ENCODE measurements around the gene RBFOX2. TPM values are rescaled to one million over a fixed set of nuclear protein-coding genes. Genes with fewer than 3 reads are reported as not detected.

RBFOX2 gene
- total RNA-seq, 2 experiments from 2014 or later: 1.9 to 2.4 TPM

DNA sequence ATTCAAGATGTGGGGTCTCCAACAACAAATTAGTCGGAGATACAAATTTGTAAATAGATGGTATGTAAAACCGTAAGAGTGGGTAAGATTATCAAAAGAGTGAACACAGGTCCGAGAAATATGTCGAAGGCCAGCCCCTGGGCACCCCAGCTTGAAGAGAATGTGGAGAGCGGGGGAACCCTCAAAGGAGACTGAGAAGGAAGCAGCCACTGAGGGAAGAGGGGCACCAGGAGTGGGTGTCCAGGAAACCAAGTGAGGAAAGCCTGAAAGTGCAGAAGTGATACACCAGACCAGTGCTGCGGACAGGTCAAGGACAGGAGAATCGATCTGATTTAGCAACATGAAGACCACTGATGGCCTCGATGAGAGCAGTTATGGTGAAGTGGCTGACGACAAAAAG lies 296.5 kb downstream of the RBFOX2 start:
- no peak for ATAC-seq (ENCODE audit: poor library complexity)
- no peak for DNase-seq
- H3K27ac ChIP-seq (ENCODE audit: low read depth in 1 of 2, low read length in 2 of 2): no peak overlapping the region
- H3K4me1 ChIP-seq (ENCODE audit: insufficient read depth, low read length): no peaks in the 10 kb centered on the region
- no peaks in the 10 kb centered on the region for H3K36me3 ChIP-seq (ENCODE audit: insufficient read depth, low read length)
- intact Hi-C loops (cut with DNase I, micrococcal nuclease): no loop called here
- Mint-ChIP-seq H3K4me3 (no peak overlapping the region), H3K36me3 (ENCODE audit: low read depth) (no peaks in the 10 kb centered on the region), H3K27ac (no peak overlapping the region), H3K27me3 (peaks cover 4% of the 10 kb centered on the region), H3K4me1 (ENCODE audit: low read depth) (no peaks in the 10 kb centered on the region), H3K9me3 (no peaks in the 10 kb centered on the region)
- H3K4me3 ChIP-seq (ENCODE audit: low read length): no peak overlapping the region
- ChIA-PET CTCF (no interaction called here), POLR2A (no interaction called here)
- no peaks in the 10 kb centered on the region for H3K9me3 ChIP-seq (ENCODE audit: control insufficient read depth in 1 of 2, insufficient read depth in 1 of 2, low read length in 2 of 2)
- H3K27me3 ChIP-seq (ENCODE audit: control insufficient read depth in 1 of 2, insufficient read depth in 2 of 2, low read length in 2 of 2): no peaks in the 10 kb centered on the region
- TF ChIP-seq, protein P1, sequence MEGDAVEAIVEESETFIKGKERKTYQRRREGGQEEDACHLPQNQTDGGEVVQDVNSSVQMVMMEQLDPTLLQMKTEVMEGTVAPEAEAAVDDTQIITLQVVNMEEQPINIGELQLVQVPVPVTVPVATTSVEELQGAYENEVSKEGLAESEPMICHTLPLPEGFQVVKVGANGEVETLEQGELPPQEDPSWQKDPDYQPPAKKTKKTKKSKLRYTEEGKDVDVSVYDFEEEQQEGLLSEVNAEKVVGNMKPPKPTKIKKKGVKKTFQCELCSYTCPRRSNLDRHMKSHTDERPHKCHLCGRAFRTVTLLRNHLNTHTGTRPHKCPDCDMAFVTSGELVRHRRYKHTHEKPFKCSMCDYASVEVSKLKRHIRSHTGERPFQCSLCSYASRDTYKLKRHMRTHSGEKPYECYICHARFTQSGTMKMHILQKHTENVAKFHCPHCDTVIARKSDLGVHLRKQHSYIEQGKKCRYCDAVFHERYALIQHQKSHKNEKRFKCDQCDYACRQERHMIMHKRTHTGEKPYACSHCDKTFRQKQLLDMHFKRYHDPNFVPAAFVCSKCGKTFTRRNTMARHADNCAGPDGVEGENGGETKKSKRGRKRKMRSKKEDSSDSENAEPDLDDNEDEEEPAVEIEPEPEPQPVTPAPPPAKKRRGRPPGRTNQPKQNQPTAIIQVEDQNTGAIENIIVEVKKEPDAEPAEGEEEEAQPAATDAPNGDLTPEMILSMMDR (IDR thresholded peaks at IDR 0.05): no peak

DNA sequence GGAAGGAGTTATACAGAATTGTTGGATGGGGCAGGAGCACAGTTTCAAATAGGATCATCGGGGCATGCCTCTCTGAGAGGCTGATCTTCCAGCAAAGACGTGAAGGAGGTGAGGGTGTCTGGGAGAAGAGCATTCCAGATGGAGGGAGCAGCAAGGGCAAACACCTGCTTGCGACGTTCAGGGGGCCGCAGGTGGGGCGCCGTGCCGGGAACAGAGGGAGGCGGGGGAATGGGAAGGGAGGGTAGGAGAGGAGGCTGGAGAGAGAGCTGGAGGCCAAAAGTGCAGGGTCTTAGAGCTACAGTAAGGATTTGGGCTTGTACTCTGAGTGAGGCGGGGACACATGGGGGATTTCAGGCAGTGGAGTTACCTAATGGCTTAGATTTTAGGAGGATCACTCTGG lies 297.3 kb downstream of the RBFOX2 start:
- intact Hi-C loops (cut with DNase I, micrococcal nuclease): no loop called here
- Histone ChIP-seq H3K4me1 (ENCODE audit: insufficient read depth, low read length) (no peaks in the 10 kb centered on the region), H3K4me3 (ENCODE audit: low read length) (no peak overlapping the region), H3K27ac (ENCODE audit: low read depth in 1 of 2, low read length in 2 of 2) (no peak overlapping the region), H3K36me3 (ENCODE audit: insufficient read depth, low read length) (no peaks in the 10 kb centered on the region), H3K27me3 (ENCODE audit: control insufficient read depth in 1 of 2, insufficient read depth in 2 of 2, low read length in 2 of 2) (no peaks in the 10 kb centered on the region), H3K9me3 (ENCODE audit: control insufficient read depth in 1 of 2, insufficient read depth in 1 of 2, low read length in 2 of 2) (no peaks in the 10 kb centered on the region)
- Mint-ChIP-seq H3K4me1 (ENCODE audit: low read depth) (no peaks in the 10 kb centered on the region), H3K9me3 (no peaks in the 10 kb centered on the region), H3K4me3 (no peak overlapping the region), H3K36me3 (ENCODE audit: low read depth) (no peaks in the 10 kb centered on the region), H3K27me3 (peaks cover 4% of the 10 kb centered on the region), H3K27ac (no peak overlapping the region)
- no peak for ATAC-seq (ENCODE audit: poor library complexity)
- ChIA-PET CTCF (no interaction called here), POLR2A (no interaction called here)
- no peak for DNase-seq
- TF ChIP-seq, protein P1 (IDR thresholded peaks at IDR 0.05): no peak

DNA sequence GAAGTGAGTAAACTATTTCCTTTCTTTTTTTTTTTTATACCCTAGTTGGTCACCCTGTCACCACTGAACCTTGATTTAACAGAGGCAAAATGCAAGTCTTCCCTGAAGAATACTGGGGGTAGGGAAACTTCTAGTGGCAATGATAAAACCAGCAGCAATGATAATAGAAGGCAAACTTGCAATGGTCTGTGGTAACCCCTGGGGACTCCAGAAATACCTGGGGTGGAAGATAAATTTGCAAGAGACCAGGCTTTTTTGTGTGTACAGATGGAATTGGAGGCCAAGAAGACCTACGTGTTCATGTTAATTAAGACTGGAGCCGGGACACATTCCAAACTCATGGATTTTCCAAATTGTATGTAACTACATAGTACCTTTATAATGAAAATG lies 299.3 kb downstream of the RBFOX2 start:
- no peak for DNase-seq
- ChIA-PET CTCF (no interaction called here), POLR2A (no interaction called here)
- Histone ChIP-seq H3K27me3 (ENCODE audit: control insufficient read depth in 1 of 2, insufficient read depth in 2 of 2, low read length in 2 of 2) (no peaks in the 10 kb centered on the region), H3K36me3 (ENCODE audit: insufficient read depth, low read length) (no peaks in the 10 kb centered on the region), H3K27ac (ENCODE audit: low read depth in 1 of 2, low read length in 2 of 2) (no peak overlapping the region), H3K9me3 (ENCODE audit: control insufficient read depth in 1 of 2, insufficient read depth in 1 of 2, low read length in 2 of 2) (no peaks in the 10 kb centered on the region), H3K4me3 (ENCODE audit: low read length) (no peak overlapping the region), H3K4me1 (ENCODE audit: insufficient read depth, low read length) (no peaks in the 10 kb centered on the region)
- H3K27ac Mint-ChIP-seq: no peak overlapping the region
- TF ChIP-seq, protein P1 (IDR thresholded peaks at IDR 0.05): no peak
- no peaks in the 10 kb centered on the region for H3K4me1 Mint-ChIP-seq (ENCODE audit: low read depth)
- intact Hi-C loops (cut with DNase I, micrococcal nuclease): no loop called here
- H3K9me3 Mint-ChIP-seq: no peaks in the 10 kb centered on the region
- ATAC-seq (ENCODE audit: poor library complexity): no peak
- no peaks in the 10 kb centered on the region for H3K36me3 Mint-ChIP-seq (ENCODE audit: low read depth)
- peaks cover 4% of the 10 kb centered on the region for H3K27me3 Mint-ChIP-seq
- no peak overlapping the region for H3K4me3 Mint-ChIP-seq
